UCSD-AML1 (cell line): ENCODE measurements around the gene UBE2D1.
A peak's percentile ranks its signal among the peaks of the same experiment; 100 is the strongest.
"Not testable (repeated sequence)": the region's sequence is repeated elsewhere in the genome, so short reads cannot be mapped to it uniquely, and the experiment has no call there.

Experiments used
- DNase-seq: peaks from one replicate; lab custom pipeline; 2025; ENCODE audit not compliant: unreplicated experiment; lab: John Stamatoyannopoulos, UW

UBE2D1 gene

GRCh38 chr10:58373442-58373827, 38.6 kb downstream of the UBE2D1 start:
- no peak for DNase-seq

GRCh38 chr10:58382489-58382995, 47.7 kb downstream of the UBE2D1 start:
- no peak for DNase-seq

- DNase-seq, result peak; percentile 10
Observed at GRCh38 chr10:58384095-58384494, 49.3 kb downstream of the UBE2D1 start.

- DNase-seq, result no peak
Observed at GRCh38 chr10:58384544-58384998, 49.8 kb downstream of the UBE2D1 start.

- DNase-seq, result peak; percentile 97
Observed at GRCh38 chr10:58384999-58385783, 50.4 kb downstream of the UBE2D1 start, which contains the start of gene TFAM. TSS of gene TFAM (plus strand) at chr10:58385410. CDS start at chr10:58385548, 138 bp downstream.

GRCh38 chr10:58385784-58386112, 50.9 kb downstream of the UBE2D1 start:
- peak; percentile 66 for DNase-seq

GRCh38 chr10:58389024-58389423, 54.2 kb downstream of the UBE2D1 start:
- no peak for DNase-seq

- DNase-seq, result no peak
Observed at GRCh38 chr10:58393317-58393716, 58.5 kb downstream of the UBE2D1 start.

GRCh38 chr10:58394471-58394870, 59.7 kb downstream of the UBE2D1 start:
- no peak for DNase-seq

- no peak for DNase-seq
Observed at GRCh38 chr10:58396057-58396456, 61.3 kb downstream of the UBE2D1 start.

- no peak for DNase-seq
Observed at GRCh38 chr10:58397830-58398229, 63.0 kb downstream of the UBE2D1 start.

GRCh38 chr10:58399410-58399809, 64.6 kb downstream of the UBE2D1 start:
- no peak for DNase-seq

- no peak for DNase-seq
Observed at GRCh38 chr10:58400609-58401008, 65.8 kb downstream of the UBE2D1 start.

- no peak for DNase-seq
Observed at GRCh38 chr10:58404001-58404400, 69.2 kb downstream of the UBE2D1 start.

GRCh38 chr10:58409956-58410610, 75.3 kb downstream of the UBE2D1 start:
- DNase-seq, result no peak

GRCh38 chr10:58412502-58412961, 77.7 kb downstream of the UBE2D1 start:
- no peak for DNase-seq

GRCh38 chr10:58414270-58415041, 79.7 kb downstream of the UBE2D1 start:
- no peak for DNase-seq

- no peak for DNase-seq
Observed at GRCh38 chr10:58415757-58416156, 81.0 kb downstream of the UBE2D1 start.

- DNase-seq, result not testable (repeated sequence)
Observed at GRCh38 chr10:58417902-58418301, 83.1 kb downstream of the UBE2D1 start.
